A549 (cell line): ENCODE results near the gene NEURL3. TPM values are rescaled to one million over a fixed set of nuclear protein-coding genes. Genes with fewer than 3 reads are reported as not detected.

Experiments used
- ATAC-seq, 2 experiments: fragments of 200-7000 bp in 1 of 2; fragments of >200 bp in 1 of 2; cut with Nextera tagmentation in 1 of 2; cut with Tn5 transposase in 1 of 2; 3 replicates each; pipeline versions ENCODE4 v1.8.0 to v1.9.1; 2018 to 2020; ENCODE audit warnings: mild to moderate bottlenecking in 1 of 2, moderate library complexity in 1 of 2
- CTCF ChIA-PET: fragments of 300-600 bp; sonication (Branson Sonifier 250); formaldehyde crosslinking; extraction: SDS; loops from one replicate; lab custom pipeline; 2021; ENCODE audit warnings: antibody characterized with exemption, inconsistent platforms; lab: Yijun Ruan, JAX
- POLR2A ChIA-PET: fragments of 350-600 bp; formaldehyde crosslinking; extraction: SDS; loops from one replicate; lab custom pipeline; 2021; ENCODE audit warnings: antibody characterized with exemption, inconsistent platforms; lab: Yijun Ruan, JAX
- DNase-seq, 2 experiments: peaks; one replicate each; pipeline versions ENCODE4 v3.0.0 to v3.0.0-alpha.2; 2011 to 2016; ENCODE audit warnings: low read depth in 1 of 2, low spot score in 1 of 2
- FAIRE-seq: peaks from 2 replicates; lab custom pipeline; 2011; peaks lifted over from hg19 to GRCh38; lab: Jason Lieb, UNC
- H3K27ac ChIP-seq, 2 experiments: fragments of >200 bp; sonication (Bioruptor Twin); formaldehyde crosslinking; 3 replicates each; pipeline ENCODE4 v1.5.1; 2016 to 2017
- H3K4me1 ChIP-seq: fragments of >200 bp; sonication (Bioruptor Twin); formaldehyde crosslinking; 3 replicates; pipeline ENCODE4 v1.6.1; 2016
- H3K4me2 ChIP-seq: fragments of >200 bp; sonication (Bioruptor Twin); formaldehyde crosslinking; 3 replicates; pipeline ENCODE4 v1.6.1; 2016
- H3K4me3 ChIP-seq: fragments of >200 bp; sonication (Bioruptor Twin); formaldehyde crosslinking; 3 replicates; pipeline ENCODE4 v1.5.1; 2016
- H3K9me3 ChIP-seq: fragments of >200 bp; sonication (Bioruptor Twin); formaldehyde crosslinking; 3 replicates; pipeline ENCODE4 v1.6.1; 2016
- ATOH8 ChIP-seq: fragments of 250-450 bp; sonication (Bioruptor Pico); IDR thresholded peaks from 2 replicates; pipeline ENCODE4 v1.5.0; 2020; ENCODE audit warnings: low read depth, mild to moderate bottlenecking, moderate library complexity
- BCL3 ChIP-seq: fragments of >200 bp; sonication (Bioruptor Twin); formaldehyde crosslinking; IDR thresholded peaks from 3 replicates; pipeline ENCODE4 v1.6.1; 2016
- CBX8 ChIP-seq: fragments of 200-600 bp; sonication (generic); IDR thresholded peaks from 2 replicates; pipeline ENCODE4 v1.6.1; 2016
- CHD4 ChIP-seq: fragments of 200-600 bp; sonication (generic); IDR thresholded peaks from 2 replicates; pipeline ENCODE4 v1.6.1; 2016; ENCODE audit warnings: antibody characterized with exemption, mild to moderate bottlenecking, borderline replicate concordance
- CTCF ChIP-seq: fragments of >200 bp; sonication (Bioruptor Twin); formaldehyde crosslinking; IDR thresholded peaks from 3 replicates; pipeline ENCODE4 v1.5.1; 2016
- E2F6 ChIP-seq: IDR thresholded peaks from 2 replicates; pipeline ENCODE4 v1.6.1; 2012; ENCODE audit warnings: low read depth, borderline replicate concordance
- EP300 ChIP-seq, 2 experiments: fragments of >200 bp; sonication (Bioruptor Twin); formaldehyde crosslinking; IDR thresholded peaks; 2 replicates in 1 of 2; 3 replicates in 1 of 2; pipeline ENCODE4 v1.6.1; 2016 to 2017
- FOSB ChIP-seq: fragments of 250-450 bp; sonication (Bioruptor Pico); IDR thresholded peaks from 2 replicates; pipeline ENCODE4 v1.5.0; 2020; ENCODE audit warnings: mild to moderate bottlenecking, moderate library complexity
- GATA3 ChIP-seq: IDR thresholded peaks from 2 replicates; pipeline ENCODE4 v1.6.1; 2012; ENCODE audit warnings: borderline replicate concordance
- HDAC2 ChIP-seq: fragments of 200-600 bp; sonication (generic); IDR thresholded peaks from 2 replicates; pipeline ENCODE4 v1.6.1; 2016
- HMGXB4 ChIP-seq: fragments of 250-450 bp; sonication (Bioruptor Pico); IDR thresholded peaks from 2 replicates; pipeline ENCODE4 v1.5.0; 2021; ENCODE audit warnings: mild to moderate bottlenecking, moderate library complexity, borderline replicate concordance
- HOXB13 ChIP-seq: fragments of 250-450 bp; sonication (Bioruptor Pico); IDR thresholded peaks from 2 replicates; pipeline ENCODE4 v1.5.0; 2020; ENCODE audit warnings: low read depth, mild to moderate bottlenecking, moderate library complexity
- JUN ChIP-seq, 2 experiments: fragments of >200 bp; sonication (Bioruptor Twin); formaldehyde crosslinking; IDR thresholded peaks; 2 replicates in 1 of 2; 3 replicates in 1 of 2; pipeline ENCODE4 v1.6.1; 2016 to 2017
- JUNB ChIP-seq: fragments of >200 bp; sonication (Bioruptor Twin); formaldehyde crosslinking; IDR thresholded peaks from 2 replicates; pipeline ENCODE4 v1.6.1; 2016
- KDM1A ChIP-seq: fragments of 200-600 bp; sonication (generic); IDR thresholded peaks from 2 replicates; pipeline ENCODE4 v1.6.1; 2016; ENCODE audit warnings: low read depth, mild to moderate bottlenecking
- NPAS2 ChIP-seq: fragments of 250-450 bp; sonication (Bioruptor Pico); IDR thresholded peaks from 2 replicates; pipeline ENCODE4 v1.8.0; 2022; ENCODE audit warnings: mild to moderate bottlenecking, moderate library complexity, borderline replicate concordance
- PHF8 ChIP-seq: fragments of 200-600 bp; sonication (generic); IDR thresholded peaks from 2 replicates; pipeline ENCODE4 v1.6.1; 2016; ENCODE audit warnings: low read depth, mild to moderate bottlenecking, antibody characterized with exemption, moderate library complexity, borderline replicate concordance
- POLR2A ChIP-seq: IDR thresholded peaks from 2 replicates; pipeline ENCODE4 v1.6.1; 2012; ENCODE audit warnings: mild to moderate bottlenecking, low read length
- RARB ChIP-seq: fragments of 250-450 bp; sonication (Bioruptor Pico); IDR thresholded peaks from 2 replicates; pipeline ENCODE4 v1.8.0; 2021; ENCODE audit warnings: mild to moderate bottlenecking, moderate library complexity
- RCOR1 ChIP-seq: fragments of 150-350 bp; IDR thresholded peaks from 2 replicates; pipeline ENCODE4 v1.6.1; 2014; ENCODE audit warnings: antibody characterized with exemption, low read length, low read depth
- SMC3 ChIP-seq: fragments of >200 bp; sonication (Bioruptor Twin); formaldehyde crosslinking; IDR thresholded peaks from 3 replicates; pipeline ENCODE4 v1.6.1; 2018; ENCODE audit warnings: inconsistent platforms
- SREBF2 ChIP-seq: fragments of 450-650 bp; IDR thresholded peaks from 2 replicates; pipeline ENCODE4 v1.6.1; 2014; ENCODE audit warnings: mild to moderate bottlenecking, moderate library complexity
- ZC3H11A ChIP-seq: fragments of 450-650 bp; IDR thresholded peaks from 2 replicates; pipeline ENCODE4 v1.6.1; 2014; ENCODE audit warnings: antibody characterized with exemption, mild to moderate bottlenecking
- ZNF302 ChIP-seq: fragments of 250-450 bp; sonication (Bioruptor Pico); IDR thresholded peaks from 2 replicates; pipeline ENCODE4 v1.9.0; 2021; ENCODE audit warnings: inconsistent platforms, mild to moderate bottlenecking, moderate library complexity
- ZSCAN20 ChIP-seq: fragments of 250-450 bp; sonication (Bioruptor Pico); IDR thresholded peaks from 2 replicates; pipeline ENCODE4 v1.8.0; 2022; ENCODE audit warnings: mild to moderate bottlenecking, moderate library complexity
- WGBS: methylation state at CpG from one replicate; pipeline ENCODE4 v1.1.6; 2017; ENCODE audit errors: missing lambda C conversion rate; 5-methylcytosine and 5-hydroxymethylcytosine counted together
- polyA plus RNA-seq, 4 experiments: library from polyadenylated mRNA; depleted of rRNA in 3 of 4; stranded (reverse); fragments of >200 nt; fragmentation: RNase III in 1 of 4; extraction: RNeasy Plus Mini Kit Qiagen cat#74134 plus additional on column Dnase treatment in 1 of 4; gene quantifications; 2 replicates in 3 of 4; 3 replicates in 1 of 4; pipeline ENCODE4 v1.2.3, GENCODE V29; 2011 to 2017

Gene NEURL3
- polyA plus RNA-seq, 2 of the 4 experiments (the other 2 are of a cell fraction) = 0.28 to 0.44 TPM

- ChIA-PET POLR2A (no interaction called here), CTCF (interaction anchor here (14.7 kb wide), 1 partner anchor 94 kb away, joined by 447 read pairs; no protein-coding TSS in a partner anchor)
- Histone ChIP-seq H3K4me3 (no peak overlapping the region), H3K27ac (peak overlapping the region in 1 of 2 experiments; percentile 35; a peak in 1 of 6 replicates), H3K4me1 (peaks cover 28% of the 10 kb centered on the region), H3K9me3 (no peaks in the 10 kb centered on the region)
- FAIRE-seq (no peak), DNase-seq (no peak), ATAC-seq (no peak)
- 82% methylated on average over 9 of the region's 13 CpGs for WGBS
- TF ChIP-seq NPAS2 (CRISPR knock-in tag) (no peak), KDM1A (no peak), CBX8 (no peak), FOSB (no peak), POLR2A (no peak), RCOR1 (no peak), EP300 (IDR thresholded peaks at IDR 0.05) (no peak), RARB (CRISPR knock-in tag) (no peak), SREBF2 (no peak), HOXB13 (CRISPR knock-in tag) (no peak), HDAC2 (no peak), HMGXB4 (no peak), SMC3 (no peak), BCL3 (no peak), PHF8 (no peak), E2F6 (no peak), ZC3H11A (no peak), ZNF302 (no peak)
- TF ChIP-seq, all 56 proteins: peak for 0
- H3K4me2 ChIP-seq = no peak overlapping the region
Observed at GRCh38 chr2:96502891-96503636, 2.1 kb downstream of the NEURL3 start.

GRCh38 chr2:96501886-96502810 lies 3.0 kb downstream of the NEURL3 start:
- Histone ChIP-seq H3K4me2 (no peak overlapping the region), H3K9me3 (no peaks in the 10 kb centered on the region), H3K4me1 (peaks cover 28% of the 10 kb centered on the region), H3K27ac (peak overlapping the region in 1 of 2 experiments; percentile 12; a peak in 2 of 6 replicates), H3K4me3 (no peak overlapping the region)
- no peak for FAIRE-seq
- ATAC-seq = no peak
- no peak for DNase-seq
- ChIA-PET POLR2A (no interaction called here), CTCF (interaction anchor here (14.7 kb wide), 1 partner anchor 93 kb away, joined by 447 read pairs; no protein-coding TSS in a partner anchor)
- WGBS = 89% methylated on average over 12 of the region's 16 CpGs
- TF ChIP-seq JUNB = no peak
- no peak for TF ChIP-seq ZSCAN20 (CRISPR knock-in tag)
- TF ChIP-seq GATA3 = no peak
- no peak for TF ChIP-seq RCOR1
- no peak for TF ChIP-seq HDAC2
- TF ChIP-seq ATOH8 (CRISPR knock-in tag) = no peak
- TF ChIP-seq CHD4 = no peak
- no peak for TF ChIP-seq CTCF
- no peak for TF ChIP-seq JUN (IDR thresholded peaks at IDR 0.05)
